Thymus (tissue), 11 donors: ENCODE data around the gene GPS1. TPM values are rescaled to one million over a fixed set of nuclear protein-coding genes. Genes with fewer than 3 reads are reported as not detected.

Experiments
- DNase-seq, 9 donors: peaks; one replicate each; pipeline ENCODE4 v3.0.0-alpha.2; 2013; ENCODE audit warnings: low spot score in 9 of 9, low read depth in 6 of 9, missing footprints in 1 of 9
- H3K27ac ChIP-seq, 2 donors: one replicate each; pipeline ENCODE4 v1.5.1; 2013; ENCODE audit warnings: control low read depth in 1 of 2, low read depth in 1 of 2, low read length in 1 of 2, mild to moderate bottlenecking in 1 of 2, moderate library complexity in 1 of 2
- H3K27me3 ChIP-seq, 2 donors: one replicate each; pipeline ENCODE4 v1.5.1; 2013; ENCODE audit warnings: low read length in 1 of 2; ENCODE audit not compliant: control insufficient read depth in 2 of 2, insufficient read depth in 1 of 2
- H3K36me3 ChIP-seq, 2 donors: one replicate each; pipeline ENCODE4 v1.5.1; 2013; ENCODE audit warnings: low read length in 1 of 2, mild to moderate bottlenecking in 1 of 2, moderate library complexity in 1 of 2; ENCODE audit not compliant: control insufficient read depth in 2 of 2, insufficient read depth in 2 of 2
- H3K4me1 ChIP-seq, 2 donors: one replicate each; pipeline ENCODE4 v1.5.1; 2013; ENCODE audit warnings: low read length in 2 of 2; ENCODE audit not compliant: control insufficient read depth in 2 of 2, insufficient read depth in 2 of 2
- H3K4me3 ChIP-seq, 2 donors: one replicate each; pipeline ENCODE4 v1.5.1; 2013; ENCODE audit warnings: low read length in 2 of 2, control low read depth in 1 of 2, mild to moderate bottlenecking in 1 of 2
- H3K9me3 ChIP-seq, 2 donors: one replicate each; pipeline ENCODE4 v1.5.1; 2013; ENCODE audit warnings: low read length in 1 of 2, mild to moderate bottlenecking in 1 of 2; ENCODE audit not compliant: control insufficient read depth in 2 of 2, insufficient read depth in 1 of 2
- WGBS: extraction: QIAGEN DNeasy Blood & Tissue Kit; methylation state at CpG from one replicate; pipeline ENCODE4 v1.1.7; 2013; 5-methylcytosine and 5-hydroxymethylcytosine counted together
- polyA plus RNA-seq: library from polyadenylated mRNA; stranded (reverse); fragments of 200-250 nt; gene quantifications from one replicate; pipeline ENCODE4 v1.2.3, GENCODE V29; 2013
- total RNA-seq: library from RNA; stranded (reverse); fragments of 120-200 nt; gene quantifications from one replicate; pipeline ENCODE4 v1.2.4, GENCODE V29; 2013
- donor health status: healthy.

GPS1 gene
- total and polyA plus RNA-seq, 2 donors, result 75.8 to 98.3 TPM

GRCh38 chr17:82022981-82023446 lies 28.7 kb upstream of the GPS1 start, which contains the start of gene LRRC45:
LRRC45 (plus strand) TSS chr17:82023305; CDS start chr17:82023644, 339 bp downstream.
- peaks cover 21 to 22% of the 10 kb centered on the region in 2 donors for H3K36me3 ChIP-seq
- WGBS, result under 1% methylated on average over 42 of the region's 42 CpGs
- H3K4me3 ChIP-seq, result peak within 1 kb of the TSS; percentile 75 to 84
- H3K27ac ChIP-seq, result peak within 1 kb of the TSS in 1 of 2 donors; percentile 43
- peaks cover 14 to 35% of the 10 kb centered on the region in 2 donors for H3K4me1 ChIP-seq
- peak; percentile 92 to 100 (median 98) for DNase-seq
- H3K9me3 ChIP-seq, result no peaks in the 10 kb centered on the region
- no peaks in the 10 kb centered on the region for H3K27me3 ChIP-seq

GRCh38 chr17:82023447-82024241 lies 28.1 kb upstream of the GPS1 start:
- H3K4me3 ChIP-seq, result peak overlapping the region; percentile 67 to 75
- H3K27ac ChIP-seq, result no peak overlapping the region
- H3K9me3 ChIP-seq, result no peaks in the 10 kb centered on the region
- H3K27me3 ChIP-seq, result no peaks in the 10 kb centered on the region
- 5% methylated on average over 55 of the region's 55 CpGs for WGBS
- H3K4me1 ChIP-seq, result peaks cover 14 to 35% of the 10 kb centered on the region in 2 donors
- H3K36me3 ChIP-seq, result peaks cover 22 to 23% of the 10 kb centered on the region in 2 donors
- peak in 1 of 9 donors; percentile 48 for DNase-seq

GRCh38 chr17:82024859-82025258 lies 26.8 kb upstream of the GPS1 start:
- H3K36me3 ChIP-seq, result peaks cover 22 to 23% of the 10 kb centered on the region in 2 donors
- WGBS, result 98% methylated on average over 17 of the region's 17 CpGs
- H3K4me3 ChIP-seq, result no peak overlapping the region
- H3K27ac ChIP-seq, result no peak overlapping the region
- H3K27me3 ChIP-seq, result peaks cover 0 to 2% of the 10 kb centered on the region in 2 donors
- peaks cover 14 to 34% of the 10 kb centered on the region in 2 donors for H3K4me1 ChIP-seq
- no peaks in the 10 kb centered on the region for H3K9me3 ChIP-seq
- no peak for DNase-seq

- WGBS, result 98% methylated on average over 25 of the region's 25 CpGs
- DNase-seq, result no peak
- no peak overlapping the region for H3K4me3 ChIP-seq
- H3K36me3 ChIP-seq, result peaks cover 22 to 23% of the 10 kb centered on the region in 2 donors
- no peaks in the 10 kb centered on the region for H3K9me3 ChIP-seq
- no peak overlapping the region for H3K27ac ChIP-seq
- peaks cover 0 to 8% of the 10 kb centered on the region in 2 donors for H3K27me3 ChIP-seq
- peaks cover 19 to 41% of the 10 kb centered on the region in 2 donors for H3K4me1 ChIP-seq
Measured at GRCh38 chr17:82025401-82026107, 26.1 kb upstream of the GPS1 start.

- H3K4me3 ChIP-seq, result no peak overlapping the region
- H3K4me1 ChIP-seq, result peaks cover 15 to 38% of the 10 kb centered on the region in 2 donors
- DNase-seq, result no peak
- 96% methylated on average over 13 of the region's 13 CpGs for WGBS
- no peak overlapping the region for H3K27ac ChIP-seq
- no peaks in the 10 kb centered on the region for H3K9me3 ChIP-seq
- H3K27me3 ChIP-seq, result peaks cover 6 to 29% of the 10 kb centered on the region in 2 donors
- peaks cover 22 to 23% of the 10 kb centered on the region in 2 donors for H3K36me3 ChIP-seq
Measured at GRCh38 chr17:82028246-82028645, 23.5 kb upstream of the GPS1 start.

GRCh38 chr17:82028966-82029365 lies 22.7 kb upstream of the GPS1 start:
- 96% methylated on average over 9 of the region's 9 CpGs for WGBS
- H3K4me3 ChIP-seq, result no peak overlapping the region
- DNase-seq, result no peak
- H3K27ac ChIP-seq, result no peak overlapping the region
- peaks cover 23 to 24% of the 10 kb centered on the region in 2 donors for H3K36me3 ChIP-seq
- H3K4me1 ChIP-seq, result peaks cover 13 to 33% of the 10 kb centered on the region in 2 donors
- peaks cover 6 to 31% of the 10 kb centered on the region in 2 donors for H3K27me3 ChIP-seq
- no peaks in the 10 kb centered on the region for H3K9me3 ChIP-seq

GRCh38 chr17:82029391-82029790 lies 22.3 kb upstream of the GPS1 start:
- Histone ChIP-seq H3K27me3 (peaks cover 6 to 31% of the 10 kb centered on the region in 2 donors), H3K36me3 (peaks cover 23 to 24% of the 10 kb centered on the region in 2 donors), H3K9me3 (no peaks in the 10 kb centered on the region), H3K27ac (no peak overlapping the region), H3K4me3 (no peak overlapping the region), H3K4me1 (peaks cover 9 to 28% of the 10 kb centered on the region in 2 donors)
- no peak for DNase-seq
- WGBS, result 95% methylated on average over 16 of the region's 16 CpGs

- Histone ChIP-seq H3K4me3 (peak overlapping the region in 1 of 2 donors; percentile 57), H3K27ac (no peak overlapping the region), H3K36me3 (peaks cover 23 to 24% of the 10 kb centered on the region in 2 donors), H3K9me3 (no peaks in the 10 kb centered on the region), H3K27me3 (peaks cover 6 to 31% of the 10 kb centered on the region in 2 donors), H3K4me1 (peaks cover 9 to 23% of the 10 kb centered on the region in 2 donors)
- no peak for DNase-seq
- WGBS, result 83% methylated on average over 31 of the region's 31 CpGs
Measured at GRCh38 chr17:82029990-82030469, 21.7 kb upstream of the GPS1 start.
